HG02870 (cell line): ENCODE data around the gene PHYH.
"Not testable (repeated sequence)": the region's sequence is repeated elsewhere in the genome, so short reads cannot be mapped to it uniquely, and the experiment has no call there.

ENCODE experiments used
- ATAC-seq: cut with Tn5 transposase; IDR thresholded peaks from one replicate; pipeline ENCODE4 v1.9.1; 2021; ENCODE audit warnings: mild to moderate bottlenecking, moderate library complexity; ENCODE audit not compliant: unreplicated experiment

The PHYH gene

DNA sequence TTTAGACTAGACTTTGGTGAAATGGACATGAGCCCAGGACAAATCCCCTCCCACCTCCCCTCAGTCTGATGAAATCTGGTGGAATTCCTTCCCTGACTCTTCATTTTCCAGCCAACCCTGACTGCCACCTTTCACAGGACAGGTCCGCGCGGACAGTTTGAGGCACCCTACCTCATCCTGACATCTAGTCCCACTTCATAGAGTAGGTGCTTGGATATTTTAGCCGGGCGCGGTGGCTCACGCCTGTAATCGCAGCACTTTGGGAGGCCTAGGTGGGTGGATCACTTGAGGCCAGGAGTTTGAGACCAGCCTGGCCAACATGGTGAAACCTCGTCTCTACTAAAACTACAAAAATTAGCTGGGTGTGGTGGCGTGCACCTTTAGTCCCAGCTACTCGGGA, 23.7 kb downstream of the PHYH start:
- ATAC-seq: not testable (repeated sequence)

DNA sequence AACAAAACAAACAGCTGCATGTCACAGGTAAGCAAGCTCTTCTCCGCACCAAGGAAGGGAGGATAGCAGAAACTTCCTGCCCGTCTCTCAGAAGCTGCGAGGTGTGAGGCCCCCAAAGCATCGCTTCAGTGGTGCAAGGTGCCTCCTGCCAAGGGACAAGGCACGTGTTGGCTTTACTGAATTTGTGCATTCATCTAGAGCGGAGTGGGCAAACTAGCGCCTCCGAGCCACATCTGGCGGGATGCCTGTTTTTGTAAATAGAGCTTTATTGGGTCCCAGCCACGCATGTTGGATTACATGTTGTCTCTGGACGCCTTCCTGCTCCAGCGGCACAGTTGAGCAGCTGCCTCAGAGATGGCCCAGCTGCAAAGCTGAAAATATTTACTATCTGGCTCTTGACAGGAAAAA, 27.7 kb downstream of the PHYH start:
- ATAC-seq: no peak

DNA sequence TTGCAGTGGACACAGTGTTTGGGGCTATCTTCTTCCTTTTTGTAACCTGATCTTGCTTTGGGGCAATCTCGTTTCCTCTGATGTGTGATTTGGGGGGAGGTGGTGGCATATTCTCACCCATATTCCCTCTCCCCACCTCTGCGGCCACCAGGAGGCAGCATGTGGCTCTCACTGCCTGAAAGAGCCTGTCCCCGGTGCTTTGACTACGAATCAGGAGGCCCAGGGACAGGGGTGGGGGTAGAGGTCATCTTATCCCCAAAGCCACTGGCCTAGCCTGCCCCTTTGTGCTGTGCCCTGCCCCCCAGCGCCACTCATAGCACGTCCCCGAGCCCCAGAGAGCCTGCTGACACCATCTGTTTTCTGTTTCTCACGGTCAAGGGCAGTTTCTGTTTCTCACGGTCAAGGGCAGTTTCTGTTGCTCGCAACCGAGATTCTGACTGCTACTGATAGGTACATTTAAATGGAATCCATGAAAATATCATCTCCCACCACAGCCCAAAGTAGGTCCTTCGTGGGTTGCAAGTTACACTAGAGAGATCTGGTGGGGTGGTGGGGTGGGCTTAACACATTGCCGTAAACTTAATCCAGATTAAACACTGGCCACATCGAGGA, 28.2 kb downstream of the PHYH start:
- peak; percentile 75 for ATAC-seq

DNA sequence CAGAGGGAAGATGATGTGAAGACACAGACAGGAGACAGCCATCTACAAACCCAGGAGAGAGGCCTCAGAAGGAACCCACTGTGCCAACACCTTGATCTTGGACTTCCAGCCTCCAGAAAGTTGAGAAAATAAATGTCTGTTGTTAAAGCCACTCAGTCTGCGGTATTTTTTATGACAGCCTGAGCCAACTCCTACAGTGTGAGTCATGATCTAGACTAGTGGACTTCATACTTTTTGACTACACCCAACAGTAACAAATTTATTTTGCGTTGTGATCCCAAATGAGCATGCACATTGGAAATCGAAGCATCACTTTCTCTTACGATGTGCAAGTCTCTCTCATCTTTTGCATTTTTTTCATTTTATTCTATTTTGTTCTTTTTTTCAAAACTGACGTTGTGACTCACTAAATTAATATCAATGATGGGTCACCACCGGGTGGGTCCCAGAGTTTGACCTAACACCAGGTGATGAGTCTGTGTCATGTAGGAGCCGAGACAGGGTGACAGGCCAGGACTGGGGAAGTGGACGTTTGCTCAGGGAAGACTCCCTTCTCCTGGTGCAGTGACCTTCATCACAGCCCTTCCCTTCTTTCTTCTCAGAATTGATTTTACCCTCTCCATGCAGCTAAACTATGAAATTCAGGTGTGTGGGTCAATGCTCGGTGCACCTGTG, 28.9 kb downstream of the PHYH start:
- ATAC-seq: no peak

DNA sequence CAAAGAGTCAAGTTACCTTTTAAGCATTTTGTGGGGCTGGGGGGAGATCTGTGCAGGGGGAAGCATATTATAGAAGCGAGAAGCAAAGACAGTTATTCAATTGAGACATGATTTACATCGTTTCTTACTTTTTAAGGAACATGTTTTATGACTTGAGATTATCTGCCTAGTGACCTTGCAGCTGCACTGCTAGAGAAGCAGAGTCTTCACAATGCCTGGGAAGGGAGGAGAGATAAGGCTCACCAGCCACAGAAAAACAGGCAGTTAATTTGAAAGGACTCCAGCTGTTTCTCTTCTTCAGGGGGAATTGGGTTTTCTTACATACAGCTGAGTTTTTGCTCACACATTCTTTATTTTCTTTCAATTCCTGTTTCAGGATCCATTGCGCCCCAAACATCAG, 31.0 kb downstream of the PHYH start:
- no peak for ATAC-seq

DNA sequence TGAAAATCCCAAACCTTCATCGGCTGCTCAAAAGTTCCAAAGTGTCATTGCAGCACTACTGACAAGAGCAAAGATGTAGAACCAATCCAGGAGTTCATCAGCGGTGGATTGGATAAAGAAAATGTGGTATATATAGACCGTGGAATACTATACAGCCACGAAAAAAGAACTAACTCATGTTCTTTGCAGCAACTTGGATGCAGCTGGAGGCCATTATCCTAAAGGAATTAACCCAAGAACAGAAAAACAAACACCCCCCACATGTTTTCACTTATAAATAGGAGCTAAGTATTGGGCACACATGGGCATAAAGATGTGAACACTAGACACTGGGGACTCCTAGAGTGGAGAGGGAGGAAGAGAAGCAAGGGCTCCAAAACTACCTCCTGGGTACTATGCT, 31.6 kb downstream of the PHYH start:
- no peak for ATAC-seq

DNA sequence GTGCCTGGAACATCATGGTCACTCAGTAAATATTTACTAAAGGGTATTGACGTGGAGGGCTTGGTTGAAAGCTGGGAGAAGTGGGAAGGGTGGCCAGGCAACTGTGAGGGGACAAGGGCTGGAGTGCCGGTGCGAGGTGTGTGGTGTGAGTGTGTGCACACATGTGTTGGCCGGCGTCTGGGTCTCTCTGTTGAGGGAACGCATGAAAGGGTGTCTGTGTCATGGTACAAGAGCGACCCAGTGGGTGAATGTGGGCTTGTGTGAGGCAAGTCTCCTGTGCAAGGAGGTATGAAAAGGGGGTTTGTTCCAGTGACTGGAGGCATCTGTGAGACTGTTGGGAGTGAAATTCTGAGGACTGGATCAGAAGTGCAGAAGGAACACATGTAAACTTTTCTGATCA, 36.3 kb downstream of the PHYH start:
- ATAC-seq: no peak

DNA sequence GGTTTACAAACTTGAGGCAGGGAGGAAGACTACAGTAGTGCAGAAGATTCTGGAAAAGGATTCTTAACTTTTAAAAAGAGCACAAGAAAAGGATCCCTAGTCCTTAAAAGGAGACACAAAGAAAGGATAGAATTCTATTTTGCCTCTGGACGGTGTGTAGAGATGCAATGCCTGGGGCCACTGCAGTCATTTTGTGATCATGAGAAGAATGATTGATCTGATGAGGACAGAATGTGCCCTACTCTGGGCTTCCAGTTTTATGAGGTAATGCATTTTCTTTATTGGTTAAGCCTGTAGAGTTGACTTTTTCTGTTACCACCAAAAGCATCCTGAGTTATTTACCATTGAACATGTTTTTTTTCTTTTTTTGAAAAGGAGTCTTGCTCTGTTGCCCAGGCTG, 37.4 kb downstream of the PHYH start:
- no peak for ATAC-seq

DNA sequence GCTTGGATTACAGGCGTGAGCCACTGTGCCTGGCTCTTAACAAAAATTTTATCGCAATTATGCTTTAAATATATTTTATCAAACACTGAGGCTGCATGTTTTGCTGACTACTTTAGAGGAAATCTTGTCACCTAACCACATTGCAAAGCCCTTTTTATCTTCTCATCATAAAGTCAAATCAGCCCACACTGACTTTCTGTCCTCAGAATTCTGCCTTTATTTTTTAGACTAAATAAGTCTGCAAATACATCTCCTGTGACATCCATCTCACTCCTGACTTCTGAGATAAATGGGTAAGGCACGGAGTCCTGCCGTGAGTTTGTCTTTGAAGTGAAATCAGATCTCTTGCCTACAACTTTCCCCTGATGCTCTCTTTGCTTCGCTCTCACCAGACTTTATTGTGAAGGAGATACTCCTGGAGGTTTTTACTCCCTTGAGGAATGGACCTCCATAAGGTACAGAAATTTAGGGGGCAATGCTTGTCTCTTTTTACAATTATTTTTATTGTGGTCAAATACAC, 42.2 kb downstream of the PHYH start:
- ATAC-seq: no peak

DNA sequence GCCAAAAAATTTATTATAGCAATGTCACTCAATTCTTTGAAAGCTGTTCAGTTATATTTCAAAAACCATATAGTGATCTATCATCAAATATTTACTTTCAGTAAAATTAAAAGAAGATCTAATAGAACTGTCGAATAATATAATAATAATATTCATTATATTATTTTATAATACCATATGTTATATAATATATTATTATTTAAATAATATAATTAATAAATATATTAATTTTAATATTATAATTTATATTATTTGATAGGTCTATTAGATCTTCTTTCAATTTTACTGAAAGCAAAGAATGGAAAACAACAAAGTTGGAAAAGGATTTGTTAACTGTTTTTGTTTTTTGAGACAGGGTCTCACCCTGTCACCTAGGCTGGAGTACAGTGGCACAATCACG, 43.2 kb downstream of the PHYH start:
- ATAC-seq: no peak

DNA sequence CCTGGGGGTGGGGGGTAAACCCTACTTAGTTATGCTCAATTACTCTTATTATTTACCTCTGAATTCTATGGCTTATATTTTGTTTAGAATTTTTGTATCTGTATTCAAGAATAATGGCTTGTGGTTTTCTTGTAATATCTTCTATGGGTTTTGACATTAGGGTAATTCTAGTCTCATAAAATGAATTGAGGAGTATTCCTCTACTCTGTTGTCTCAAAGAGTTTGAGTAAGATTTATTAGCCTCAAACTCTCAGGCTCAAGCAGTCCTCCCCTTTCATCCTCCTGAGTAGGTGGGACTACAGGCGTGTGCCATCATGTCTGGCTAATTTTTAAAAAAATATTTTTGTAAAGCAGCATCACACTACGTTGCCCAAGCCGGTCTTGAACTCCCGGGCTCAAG, 46.1 kb downstream of the PHYH start:
- ATAC-seq: no peak

DNA sequence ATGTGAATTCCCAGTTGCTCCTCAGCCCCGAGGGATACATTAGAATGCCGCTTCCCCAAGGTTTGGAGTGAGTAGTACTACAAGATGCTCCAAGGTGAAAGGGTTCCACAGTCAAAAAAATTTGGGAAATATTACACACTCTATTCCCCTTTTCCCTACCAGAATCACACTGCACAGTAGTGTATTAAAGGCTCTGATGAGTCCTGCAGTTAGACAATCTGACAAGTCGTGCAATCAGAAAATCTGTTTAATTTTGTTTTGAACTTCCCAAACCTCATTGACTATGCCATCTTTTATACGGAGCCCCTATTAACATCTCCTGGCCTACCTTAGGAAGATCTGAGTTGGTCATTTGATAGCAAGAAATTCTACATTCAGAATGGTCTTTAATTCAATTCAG, 52.1 kb downstream of the PHYH start:
- ATAC-seq: no peak

DNA sequence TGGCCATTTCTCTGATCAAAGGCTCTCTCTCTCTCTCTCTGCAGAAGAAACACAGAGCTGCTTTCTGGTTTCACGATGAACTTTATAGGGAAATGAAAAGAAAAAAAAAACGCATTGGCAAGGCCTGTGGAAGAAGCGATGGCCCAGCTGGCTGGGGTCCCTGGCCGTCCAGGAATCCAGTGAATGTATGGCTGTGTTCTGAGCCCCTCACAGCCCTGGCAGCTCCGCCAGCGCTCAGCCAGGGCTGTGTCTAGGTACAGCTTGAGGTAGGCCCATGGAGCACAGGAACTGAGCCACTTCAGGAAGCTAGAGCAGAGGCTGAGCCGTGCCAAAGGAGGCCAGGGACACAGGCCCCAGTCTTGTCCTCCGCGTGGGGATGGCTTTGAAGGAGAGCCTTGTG, 52.6 kb downstream of the PHYH start:
- no peak for ATAC-seq

DNA sequence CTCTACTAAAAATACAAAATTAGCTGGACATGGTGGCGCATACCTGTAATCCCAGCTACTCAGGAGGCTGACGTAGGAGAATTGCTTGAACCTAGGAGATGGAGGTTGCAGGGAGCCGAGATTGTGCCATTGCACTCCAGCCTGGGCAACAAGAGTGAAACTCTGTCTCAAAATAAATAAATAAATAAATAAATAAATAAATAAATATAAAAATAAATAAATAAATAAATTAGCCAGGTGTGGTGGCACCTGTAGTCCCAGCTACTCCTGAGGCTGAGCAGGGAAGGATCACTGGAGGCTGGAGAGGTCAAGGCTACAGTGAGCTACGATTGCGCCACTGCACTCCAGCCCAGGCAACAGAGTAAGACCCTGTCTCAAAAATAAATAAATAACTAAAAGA, 57.6 kb downstream of the PHYH start:
- ATAC-seq: not testable (repeated sequence)

DNA sequence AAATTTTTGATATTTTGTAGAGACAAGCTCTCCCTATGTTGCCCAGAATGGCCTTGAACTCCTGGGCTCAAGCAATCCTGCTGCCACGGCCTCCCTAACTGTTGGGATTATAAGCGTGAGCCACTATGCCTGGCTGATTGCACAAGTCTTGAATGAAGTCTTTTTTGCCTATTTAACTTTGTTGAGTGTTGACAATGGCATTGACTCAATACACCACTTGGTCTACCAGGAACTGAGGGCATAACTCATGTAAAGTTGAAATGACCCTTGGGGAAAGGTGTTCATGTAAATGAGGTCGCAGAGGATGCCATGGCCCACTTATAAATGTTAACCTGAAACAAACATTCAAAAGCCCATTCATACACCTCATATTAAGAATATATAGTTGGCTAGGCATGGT, 58.3 kb downstream of the PHYH start:
- ATAC-seq: no peak

DNA sequence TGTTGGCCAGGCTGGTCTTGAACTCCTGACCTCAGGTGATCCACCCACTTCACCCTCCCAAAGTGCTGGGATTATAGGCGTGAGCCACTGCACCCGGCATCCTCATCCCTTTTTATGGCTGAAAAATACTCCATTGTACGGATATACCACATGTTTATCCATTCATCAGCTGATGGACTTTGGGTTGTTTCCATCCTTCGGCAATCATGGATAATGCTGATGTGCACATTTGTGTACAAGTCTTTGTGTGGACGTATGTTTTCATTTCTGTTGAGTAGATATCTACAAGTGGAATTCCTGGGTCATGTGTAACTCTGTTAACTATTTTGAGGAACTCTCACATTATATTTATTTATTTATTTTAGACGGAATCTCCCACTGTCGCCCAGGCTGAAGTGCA, 59.9 kb downstream of the PHYH start:
- ATAC-seq: no peak

DNA sequence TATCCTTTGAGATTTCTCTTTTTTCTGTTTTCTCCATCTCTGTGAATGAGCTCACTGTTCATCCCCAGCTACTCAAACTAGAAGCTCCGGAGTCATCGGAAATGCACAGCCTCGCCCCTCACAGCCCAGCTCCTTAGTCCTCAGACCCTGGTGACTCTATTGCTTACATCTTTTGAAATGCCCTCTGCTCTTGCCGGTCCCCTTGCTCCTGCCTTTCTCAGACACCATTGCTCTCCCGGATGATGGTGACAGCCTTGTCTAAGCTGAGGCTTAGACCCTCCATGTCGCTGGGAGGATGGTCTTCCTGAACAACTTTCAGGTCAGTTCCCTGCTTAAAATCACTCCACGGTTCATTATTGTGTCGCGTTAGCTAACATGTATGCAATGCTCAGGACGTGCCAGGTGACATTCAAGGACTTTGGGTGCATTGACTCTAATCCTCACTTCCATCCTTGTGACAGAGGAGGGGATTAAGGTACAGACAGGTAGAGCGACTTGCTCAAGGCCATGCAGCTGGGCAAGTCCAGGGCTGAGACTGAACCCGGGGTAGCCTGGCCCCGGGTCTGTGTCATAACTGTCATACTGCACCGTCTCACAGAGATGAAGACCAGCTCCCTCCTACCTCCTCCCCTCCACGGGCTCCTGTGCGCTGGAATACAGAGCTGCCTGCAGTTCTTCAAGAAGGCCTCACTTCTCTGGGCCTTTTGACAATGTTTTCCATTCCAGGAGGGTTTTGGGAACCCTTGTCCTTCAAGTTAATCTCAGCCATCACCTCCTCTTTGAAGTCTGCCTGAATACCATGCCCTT, 61.4 kb downstream of the PHYH start:
- no peak for ATAC-seq

DNA sequence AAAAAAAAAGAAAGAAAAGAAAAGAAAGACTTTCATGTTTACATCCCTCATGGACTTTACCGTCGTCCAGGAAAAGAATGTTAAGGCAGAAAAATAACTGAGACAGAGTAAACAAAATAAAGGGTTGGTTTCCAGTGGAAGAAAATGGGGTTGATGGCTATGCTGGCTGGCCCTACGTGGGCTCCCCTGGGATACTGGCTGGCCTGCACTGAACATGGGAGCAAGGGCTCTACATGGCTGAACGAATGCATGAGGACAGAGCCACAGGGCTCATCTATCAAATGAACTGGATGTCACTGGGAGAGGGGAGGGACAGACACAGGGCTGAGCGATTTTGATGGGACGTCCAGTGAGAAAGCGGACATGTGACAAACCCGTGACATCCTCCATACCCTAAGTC, 63.2 kb downstream of the PHYH start:
- no peak for ATAC-seq

DNA sequence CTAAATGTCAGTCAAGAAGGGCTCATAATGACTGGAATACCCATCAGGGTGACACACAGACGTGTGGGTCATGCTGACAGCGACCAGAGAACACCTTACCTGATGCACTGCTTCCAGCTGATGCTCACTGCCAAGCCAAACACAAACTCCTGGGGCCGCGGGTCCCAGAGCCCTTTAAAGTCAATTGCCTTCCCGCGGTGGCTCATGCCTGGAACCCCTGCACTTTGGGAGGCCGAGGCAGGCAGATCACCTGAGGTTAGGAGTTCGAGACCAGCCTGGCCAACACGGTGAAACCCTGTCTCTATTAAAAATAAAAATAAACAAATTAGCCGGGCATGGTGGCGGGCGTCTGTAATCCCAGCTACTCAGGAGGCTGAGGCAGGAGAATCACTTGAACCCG, 65.1 kb downstream of the PHYH start:
- ATAC-seq: not testable (repeated sequence)

DNA sequence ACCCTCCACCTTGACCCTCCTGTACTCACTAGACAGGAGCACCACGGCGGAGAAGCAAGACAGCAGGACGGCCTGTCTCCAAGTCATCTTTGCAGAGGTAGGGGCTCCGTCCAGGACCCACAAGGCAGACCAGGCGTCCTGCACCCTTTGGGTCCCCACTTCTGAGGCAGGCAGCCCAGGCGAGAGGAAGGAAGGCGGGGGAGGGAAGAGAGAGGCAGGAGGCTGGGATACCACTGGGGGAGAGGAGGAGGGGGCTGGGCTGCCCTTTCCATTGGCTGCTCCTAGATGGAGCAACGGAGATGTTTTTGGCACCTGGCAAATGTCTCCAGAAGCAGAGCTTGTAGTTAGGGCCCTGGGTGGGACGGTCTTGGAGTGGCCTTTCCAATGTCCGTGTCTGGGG, 65.7 kb downstream of the PHYH start, which contains the start of gene UCMA:
Gene UCMA (minus strand): TSS at position 203 of the 400 bp plus-strand sequence. CDS start 116 bp downstream, at position 87.
- ATAC-seq: no peak

DNA sequence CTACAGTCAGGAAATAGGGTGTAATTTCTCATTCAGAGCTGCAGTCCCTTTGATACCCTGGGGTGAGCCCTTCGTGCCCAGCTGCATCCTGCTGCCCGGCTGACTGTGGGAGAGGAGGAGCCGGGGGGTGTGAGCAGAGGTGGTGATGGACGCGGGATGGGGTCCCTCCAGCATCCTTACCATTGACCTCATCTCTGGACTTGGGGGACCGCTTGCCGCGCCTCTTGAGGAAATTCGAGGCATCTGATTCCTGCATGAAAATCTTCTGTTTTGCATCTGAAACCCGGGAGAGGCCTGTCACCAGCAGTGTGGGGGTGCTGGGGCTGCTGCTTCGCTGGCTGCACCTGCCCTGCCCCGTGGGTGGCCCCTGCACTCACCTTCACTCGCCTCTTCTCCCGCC, 66.5 kb downstream of the PHYH start:
- ATAC-seq: no peak

DNA sequence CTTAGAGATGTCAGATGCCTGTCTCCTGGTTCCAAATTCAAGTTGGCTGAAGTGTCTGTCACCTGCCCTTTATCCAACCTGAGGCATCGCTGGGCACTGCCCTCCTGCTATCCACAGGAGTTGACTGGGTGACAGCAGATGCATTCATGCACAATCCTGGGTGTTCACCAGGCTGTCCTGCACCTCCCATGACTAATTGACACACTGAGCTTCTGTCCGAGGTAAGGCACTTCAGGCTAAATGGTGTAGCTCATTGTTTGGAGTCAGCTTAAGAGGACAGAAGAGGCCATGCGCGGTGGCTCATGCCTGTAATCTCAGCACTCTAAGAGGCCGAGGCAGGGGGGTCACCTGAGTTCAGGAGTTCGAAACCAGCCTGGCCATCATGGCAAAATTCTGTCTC, 68.1 kb downstream of the PHYH start:
- no peak for ATAC-seq
